ENCODE data around the gene ENO4.

Gene ENO4

GRCh38 chr10:116810895-116811294 lies 38.4 kb upstream of the ENO4 start:
- H3K27me3 ChIP-seq (ENCODE audit: control insufficient read depth in 1 of 2, insufficient read depth in 2 of 2, low read length in 2 of 2): peaks cover 12 to 13% of the 10 kb centered on the region in 2 donors
- H3K4me3 ChIP-seq (ENCODE audit: low read depth in 1 of 2, low read length in 2 of 2): no peak overlapping the region
- H3K9ac ChIP-seq (ENCODE audit: low read depth in 1 of 2, low read length in 2 of 2): no peak overlapping the region
- H3K4me1 ChIP-seq (ENCODE audit: control insufficient read depth in 1 of 2, insufficient read depth in 2 of 2, low read length in 2 of 2): peaks cover 0 to 3% of the 10 kb centered on the region in 2 donors
- no peak overlapping the region for H3K27ac ChIP-seq (ENCODE audit: low read depth, low read length)
- H3K9me3 ChIP-seq (ENCODE audit: control insufficient read depth in 1 of 2, low read length in 2 of 2): no peaks in the 10 kb centered on the region
- H3K36me3 ChIP-seq (ENCODE audit: control insufficient read depth in 1 of 2, insufficient read depth in 2 of 2, low read length in 2 of 2): no peaks in the 10 kb centered on the region

DNA sequence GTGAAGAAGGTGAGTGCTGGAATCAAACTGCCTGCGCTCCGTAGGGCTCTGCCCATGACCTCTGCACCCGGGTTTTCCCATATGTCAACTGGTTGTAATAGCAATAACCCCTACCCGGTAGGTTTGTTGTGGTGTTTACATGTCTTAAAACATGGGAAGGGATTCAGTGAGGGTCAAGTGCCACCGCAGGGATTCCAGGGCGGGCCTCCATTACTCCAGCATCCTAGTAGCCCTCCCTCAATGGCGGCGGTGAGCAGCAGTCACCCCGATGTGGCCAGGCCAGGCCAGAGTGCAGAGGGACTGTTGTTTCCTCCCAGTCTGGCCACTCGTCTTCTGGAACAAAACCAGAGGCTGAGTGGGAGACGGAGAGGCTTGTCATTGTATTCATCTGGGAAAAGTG lies 37.6 kb upstream of the ENO4 start:
- no peaks in the 10 kb centered on the region for H3K36me3 ChIP-seq (ENCODE audit: control insufficient read depth in 1 of 2, insufficient read depth in 2 of 2, low read length in 2 of 2)
- H3K4me1 ChIP-seq (ENCODE audit: control insufficient read depth in 1 of 2, insufficient read depth in 2 of 2, low read length in 2 of 2): peaks cover 0 to 3% of the 10 kb centered on the region in 2 donors
- peaks cover 12 to 13% of the 10 kb centered on the region in 2 donors for H3K27me3 ChIP-seq (ENCODE audit: control insufficient read depth in 1 of 2, insufficient read depth in 2 of 2, low read length in 2 of 2)

DNA sequence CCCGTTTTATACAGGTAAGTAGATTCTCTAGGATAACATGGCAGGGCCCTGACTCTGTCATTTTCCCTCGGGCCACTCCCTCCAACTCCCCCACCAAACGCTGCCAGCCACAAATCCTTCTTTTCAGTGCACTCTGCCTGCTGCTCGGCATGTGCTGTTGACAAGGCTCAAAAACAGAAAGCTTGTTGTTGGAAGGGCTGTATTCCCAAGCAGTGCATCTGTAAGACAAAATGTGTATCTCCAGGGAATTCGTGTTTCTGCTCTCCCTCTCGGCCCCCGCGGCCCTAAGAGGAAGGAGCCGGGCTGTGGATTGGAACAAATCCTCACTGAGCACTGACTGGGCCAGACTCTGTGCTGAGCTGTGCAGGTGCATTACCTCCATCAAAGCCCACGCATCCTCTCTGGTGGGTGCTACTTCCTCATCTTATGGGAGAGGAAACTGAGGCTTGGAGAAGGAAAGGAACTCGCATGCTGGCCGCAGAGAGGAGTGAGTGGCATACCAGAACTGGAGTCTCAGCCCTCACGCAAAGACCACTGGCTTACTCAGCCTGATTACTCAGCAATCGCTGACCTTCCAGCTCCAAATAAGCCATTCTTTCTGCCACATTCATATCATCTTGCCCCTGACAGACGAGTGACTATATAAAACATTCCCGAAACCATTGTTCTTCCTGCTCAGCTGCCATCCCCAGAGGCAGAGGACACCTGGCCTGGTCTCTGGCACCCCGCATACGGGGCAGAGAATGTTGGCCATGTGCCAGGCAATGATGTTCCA lies 33.5 kb upstream of the ENO4 start:
- Histone ChIP-seq H3K4me3 (ENCODE audit: low read depth in 1 of 2, low read length in 2 of 2) (no peak overlapping the region), H3K36me3 (ENCODE audit: control insufficient read depth in 1 of 2, insufficient read depth in 2 of 2, low read length in 2 of 2) (no peaks in the 10 kb centered on the region), H3K27ac (ENCODE audit: low read depth, low read length) (no peak overlapping the region), H3K9ac (ENCODE audit: low read depth in 1 of 2, low read length in 2 of 2) (no peak overlapping the region), H3K9me3 (ENCODE audit: control insufficient read depth in 1 of 2, low read length in 2 of 2) (no peaks in the 10 kb centered on the region), H3K27me3 (ENCODE audit: control insufficient read depth in 1 of 2, insufficient read depth in 2 of 2, low read length in 2 of 2) (peaks cover 10 to 11% of the 10 kb centered on the region in 2 donors), H3K4me1 (ENCODE audit: control insufficient read depth in 1 of 2, insufficient read depth in 2 of 2, low read length in 2 of 2) (no peaks in the 10 kb centered on the region)

More for the DNA sequence above, 37.6 kb upstream of the ENO4 start:
- H3K9me3 ChIP-seq (ENCODE audit: control insufficient read depth in 1 of 2, low read length in 2 of 2): no peaks in the 10 kb centered on the region
- no peak overlapping the region for H3K4me3 ChIP-seq (ENCODE audit: low read depth in 1 of 2, low read length in 2 of 2)
- H3K27ac ChIP-seq (ENCODE audit: low read depth, low read length): no peak overlapping the region
- H3K9ac ChIP-seq (ENCODE audit: low read depth in 1 of 2, low read length in 2 of 2): no peak overlapping the region

DNA sequence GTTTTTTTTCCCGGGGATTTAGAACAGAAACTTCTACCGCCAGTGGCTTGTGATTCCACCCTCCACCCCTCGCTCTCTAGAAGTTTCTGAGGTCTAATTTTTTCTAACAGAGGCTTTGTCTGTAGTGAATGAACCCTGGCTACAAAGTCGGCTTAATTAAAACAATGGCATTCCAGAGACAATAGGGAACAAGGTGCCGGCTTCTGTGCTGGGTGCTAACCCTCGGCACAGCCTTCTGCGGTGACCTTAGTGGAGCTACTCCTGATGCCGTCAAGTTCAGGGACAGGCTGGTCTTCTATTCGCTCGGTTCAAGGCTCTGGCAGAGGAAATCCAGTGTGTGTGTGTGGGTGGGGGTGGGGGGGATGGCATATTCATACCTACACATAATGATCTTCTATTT lies 32.1 kb upstream of the ENO4 start:
- no peaks in the 10 kb centered on the region for H3K9me3 ChIP-seq (ENCODE audit: control insufficient read depth in 1 of 2, low read length in 2 of 2)
- H3K9ac ChIP-seq (ENCODE audit: low read depth in 1 of 2, low read length in 2 of 2): no peak overlapping the region
- H3K27me3 ChIP-seq (ENCODE audit: control insufficient read depth in 1 of 2, insufficient read depth in 2 of 2, low read length in 2 of 2): peaks cover 4 to 8% of the 10 kb centered on the region in 2 donors
- no peak overlapping the region for H3K27ac ChIP-seq (ENCODE audit: low read depth, low read length)
- no peaks in the 10 kb centered on the region for H3K4me1 ChIP-seq (ENCODE audit: control insufficient read depth in 1 of 2, insufficient read depth in 2 of 2, low read length in 2 of 2)
- no peaks in the 10 kb centered on the region for H3K36me3 ChIP-seq (ENCODE audit: control insufficient read depth in 1 of 2, insufficient read depth in 2 of 2, low read length in 2 of 2)
- H3K4me3 ChIP-seq (ENCODE audit: low read depth in 1 of 2, low read length in 2 of 2): no peak overlapping the region

DNA sequence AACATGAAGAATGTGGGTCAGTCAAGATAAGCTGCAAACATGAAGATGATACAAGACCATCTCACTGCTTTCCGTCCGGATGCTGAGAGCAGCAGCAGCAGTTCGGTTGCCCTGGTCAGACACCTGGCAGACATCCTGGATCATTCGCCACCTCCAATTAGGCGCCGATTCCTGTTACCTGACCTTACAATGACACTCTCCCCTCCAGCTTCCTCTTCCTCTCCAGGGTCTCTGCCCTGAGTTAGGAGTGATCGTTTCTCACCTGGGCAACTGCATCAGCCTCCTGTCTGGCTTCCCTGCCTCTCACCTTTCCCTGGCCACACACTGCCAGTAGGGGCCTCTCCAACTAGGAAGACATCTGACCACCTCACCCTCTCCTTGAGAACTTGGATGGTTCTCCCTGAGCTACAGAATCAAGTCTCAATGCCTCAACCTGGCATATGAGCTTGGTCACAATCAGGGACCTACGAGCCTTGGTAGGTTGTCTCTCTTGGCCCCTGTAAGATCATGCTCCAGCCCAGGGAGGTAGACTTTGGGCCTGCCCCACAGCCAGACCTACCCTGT lies 31.4 kb upstream of the ENO4 start:
- Histone ChIP-seq H3K36me3 (ENCODE audit: control insufficient read depth in 1 of 2, insufficient read depth in 2 of 2, low read length in 2 of 2) (no peaks in the 10 kb centered on the region), H3K27ac (ENCODE audit: low read depth, low read length) (no peak overlapping the region), H3K4me3 (ENCODE audit: low read depth in 1 of 2, low read length in 2 of 2) (no peak overlapping the region), H3K9ac (ENCODE audit: low read depth in 1 of 2, low read length in 2 of 2) (no peak overlapping the region), H3K9me3 (ENCODE audit: control insufficient read depth in 1 of 2, low read length in 2 of 2) (no peaks in the 10 kb centered on the region), H3K4me1 (ENCODE audit: control insufficient read depth in 1 of 2, insufficient read depth in 2 of 2, low read length in 2 of 2) (no peaks in the 10 kb centered on the region), H3K27me3 (ENCODE audit: control insufficient read depth in 1 of 2, insufficient read depth in 2 of 2, low read length in 2 of 2) (peaks cover 4 to 8% of the 10 kb centered on the region in 2 donors)

DNA sequence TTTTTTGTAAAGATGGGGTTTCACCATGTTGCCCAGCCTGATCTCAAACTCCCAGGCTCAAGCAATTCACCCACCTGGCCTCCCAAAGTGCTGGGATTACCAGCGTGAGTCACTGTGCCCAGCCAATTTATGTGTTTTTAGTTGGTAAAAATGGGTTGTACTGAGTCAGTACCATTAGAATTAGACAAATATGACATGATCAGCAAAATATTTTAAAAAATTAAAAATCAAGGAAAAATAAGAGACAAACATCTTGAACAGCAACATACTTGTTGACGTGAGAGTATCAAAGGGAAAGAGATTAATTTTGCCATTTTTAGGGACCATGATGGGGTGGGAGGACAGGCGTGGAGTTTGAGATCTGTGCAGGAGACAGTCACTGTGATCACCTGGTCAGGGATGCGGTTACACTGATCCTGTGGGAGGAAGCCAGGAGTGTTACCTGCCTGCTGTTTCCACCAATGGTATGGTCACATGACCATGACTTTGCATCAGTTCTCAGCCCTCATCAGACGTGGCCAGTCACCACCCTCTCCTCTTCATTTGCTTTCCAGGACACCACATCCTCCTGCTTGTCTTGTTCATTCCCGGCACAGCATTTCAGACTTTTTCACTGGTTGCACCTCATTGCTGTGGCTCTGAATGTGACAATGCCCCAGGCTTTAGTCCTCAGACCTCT lies 29.2 kb upstream of the ENO4 start:
- Histone ChIP-seq H3K9me3 (ENCODE audit: control insufficient read depth in 1 of 2, low read length in 2 of 2) (no peaks in the 10 kb centered on the region), H3K27me3 (ENCODE audit: control insufficient read depth in 1 of 2, insufficient read depth in 2 of 2, low read length in 2 of 2) (peaks cover 4 to 8% of the 10 kb centered on the region in 2 donors), H3K36me3 (ENCODE audit: control insufficient read depth in 1 of 2, insufficient read depth in 2 of 2, low read length in 2 of 2) (no peaks in the 10 kb centered on the region), H3K4me1 (ENCODE audit: control insufficient read depth in 1 of 2, insufficient read depth in 2 of 2, low read length in 2 of 2) (no peaks in the 10 kb centered on the region), H3K27ac (ENCODE audit: low read depth, low read length) (no peak overlapping the region), H3K4me3 (ENCODE audit: low read depth in 1 of 2, low read length in 2 of 2) (no peak overlapping the region), H3K9ac (ENCODE audit: low read depth in 1 of 2, low read length in 2 of 2) (no peak overlapping the region)

DNA sequence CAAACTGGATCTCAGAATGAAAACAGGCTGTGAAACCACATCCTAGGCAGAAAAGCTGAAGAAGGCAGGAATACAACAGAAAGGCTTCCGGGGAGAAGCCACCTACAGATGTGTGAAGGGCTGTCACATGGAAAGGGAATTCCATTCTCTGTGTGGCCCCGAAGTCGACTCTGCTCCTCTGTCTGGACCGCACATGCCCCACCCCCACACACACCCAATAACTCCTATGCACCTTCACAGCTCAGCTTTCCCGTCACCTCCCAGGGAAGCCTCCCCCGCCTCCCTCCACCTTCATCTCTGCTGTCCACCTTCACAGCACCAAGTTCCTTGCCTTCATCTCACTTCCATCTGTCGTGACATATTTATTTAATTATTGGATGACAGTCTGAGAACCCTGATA lies 23.4 kb upstream of the ENO4 start:
- Histone ChIP-seq H3K4me3 (ENCODE audit: low read depth in 1 of 2, low read length in 2 of 2) (no peak overlapping the region), H3K9me3 (ENCODE audit: control insufficient read depth in 1 of 2, low read length in 2 of 2) (no peaks in the 10 kb centered on the region), H3K27me3 (ENCODE audit: control insufficient read depth in 1 of 2, insufficient read depth in 2 of 2, low read length in 2 of 2) (no peaks in the 10 kb centered on the region), H3K36me3 (ENCODE audit: control insufficient read depth in 1 of 2, insufficient read depth in 2 of 2, low read length in 2 of 2) (no peaks in the 10 kb centered on the region), H3K9ac (ENCODE audit: low read depth in 1 of 2, low read length in 2 of 2) (no peak overlapping the region), H3K27ac (ENCODE audit: low read depth, low read length) (no peak overlapping the region), H3K4me1 (ENCODE audit: control insufficient read depth in 1 of 2, insufficient read depth in 2 of 2, low read length in 2 of 2) (no peaks in the 10 kb centered on the region)

GRCh38 chr10:116826803-116827202 lies 22.5 kb upstream of the ENO4 start:
- no peaks in the 10 kb centered on the region for H3K27me3 ChIP-seq (ENCODE audit: control insufficient read depth in 1 of 2, insufficient read depth in 2 of 2, low read length in 2 of 2)

DNA sequence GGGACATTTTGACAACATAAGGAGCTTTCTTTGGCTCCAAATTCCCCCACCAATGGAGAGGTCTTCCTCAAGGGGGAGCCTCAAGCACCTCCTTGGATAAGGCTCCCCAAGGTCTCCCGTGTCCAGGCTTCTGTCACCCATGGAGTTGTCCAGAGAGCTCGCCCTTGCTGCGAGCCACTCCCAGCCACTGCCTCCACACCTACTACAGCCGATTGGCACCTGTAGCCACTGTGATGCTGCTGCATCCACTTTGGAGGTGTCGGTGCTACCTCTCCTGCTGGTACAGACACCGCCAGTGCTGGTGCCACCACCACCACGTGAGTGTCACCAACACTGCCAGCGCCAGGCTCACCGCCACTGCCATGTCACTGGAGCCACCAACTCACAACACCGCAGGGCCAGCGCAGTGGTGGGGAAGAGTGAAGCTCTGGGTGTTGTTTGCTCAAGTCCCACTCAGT lies 22.1 kb upstream of the ENO4 start:
- no peaks in the 10 kb centered on the region for H3K27me3 ChIP-seq (ENCODE audit: control insufficient read depth in 1 of 2, insufficient read depth in 2 of 2, low read length in 2 of 2)
- no peak overlapping the region for H3K9ac ChIP-seq (ENCODE audit: low read depth in 1 of 2, low read length in 2 of 2)
- H3K9me3 ChIP-seq (ENCODE audit: control insufficient read depth in 1 of 2, low read length in 2 of 2): no peaks in the 10 kb centered on the region
- H3K4me1 ChIP-seq (ENCODE audit: control insufficient read depth in 1 of 2, insufficient read depth in 2 of 2, low read length in 2 of 2): no peaks in the 10 kb centered on the region
- H3K36me3 ChIP-seq (ENCODE audit: control insufficient read depth in 1 of 2, insufficient read depth in 2 of 2, low read length in 2 of 2): no peaks in the 10 kb centered on the region
- H3K27ac ChIP-seq (ENCODE audit: low read depth, low read length): no peak overlapping the region
- no peak overlapping the region for H3K4me3 ChIP-seq (ENCODE audit: low read depth in 1 of 2, low read length in 2 of 2)

More at GRCh38 chr10:116826803-116827202, 22.5 kb upstream of the ENO4 start:
- no peaks in the 10 kb centered on the region for H3K9me3 ChIP-seq (ENCODE audit: control insufficient read depth in 1 of 2, low read length in 2 of 2)
- no peak overlapping the region for H3K27ac ChIP-seq (ENCODE audit: low read depth, low read length)
- H3K4me1 ChIP-seq (ENCODE audit: control insufficient read depth in 1 of 2, insufficient read depth in 2 of 2, low read length in 2 of 2): no peaks in the 10 kb centered on the region
- H3K4me3 ChIP-seq (ENCODE audit: low read depth in 1 of 2, low read length in 2 of 2): no peak overlapping the region
- no peaks in the 10 kb centered on the region for H3K36me3 ChIP-seq (ENCODE audit: control insufficient read depth in 1 of 2, insufficient read depth in 2 of 2, low read length in 2 of 2)
- H3K9ac ChIP-seq (ENCODE audit: low read depth in 1 of 2, low read length in 2 of 2): no peak overlapping the region

DNA sequence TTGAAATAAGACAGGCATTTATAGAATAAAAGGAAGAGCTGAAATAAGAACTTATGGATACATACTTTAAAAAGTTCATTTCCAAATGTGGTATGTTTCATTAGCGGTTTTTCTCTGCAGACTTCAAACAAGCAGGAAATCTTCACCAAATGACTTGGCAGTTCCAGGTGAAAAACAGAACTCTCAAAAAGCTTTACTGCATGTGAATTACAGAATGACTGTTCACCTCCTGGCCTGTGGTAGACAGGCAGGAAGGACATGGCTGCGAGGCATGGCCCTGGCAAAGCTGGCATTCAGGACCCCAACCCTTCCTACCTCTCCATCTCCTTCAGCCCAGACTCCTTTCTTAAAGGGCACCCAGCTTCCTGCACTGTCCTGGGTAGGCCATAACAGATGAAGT lies 21.2 kb upstream of the ENO4 start:
- Histone ChIP-seq H3K27ac (ENCODE audit: low read depth, low read length) (no peak overlapping the region), H3K27me3 (ENCODE audit: control insufficient read depth in 1 of 2, insufficient read depth in 2 of 2, low read length in 2 of 2) (no peaks in the 10 kb centered on the region), H3K9me3 (ENCODE audit: control insufficient read depth in 1 of 2, low read length in 2 of 2) (no peaks in the 10 kb centered on the region), H3K9ac (ENCODE audit: low read depth in 1 of 2, low read length in 2 of 2) (no peak overlapping the region), H3K4me1 (ENCODE audit: control insufficient read depth in 1 of 2, insufficient read depth in 2 of 2, low read length in 2 of 2) (no peaks in the 10 kb centered on the region), H3K36me3 (ENCODE audit: control insufficient read depth in 1 of 2, insufficient read depth in 2 of 2, low read length in 2 of 2) (no peaks in the 10 kb centered on the region), H3K4me3 (ENCODE audit: low read depth in 1 of 2, low read length in 2 of 2) (no peak overlapping the region)
